Activated B cell treated with CpG ODN at 0.5 μM for 24 hours (primary cell): ENCODE results near the gene GFOD2. TPM values are rescaled to one million over a fixed set of nuclear protein-coding genes. Genes with fewer than 3 reads are reported as not detected.

Experiments
- ATAC-seq: fragments of 200-7000 bp; cut with Tn5 transposase; one replicate; pipeline ENCODE4 v1.10.0; 2021; ENCODE audit warnings: low read depth, mild to moderate bottlenecking, moderate library complexity
- CTCF ChIA-PET: fragments of 350-600 bp; sonication (Branson Sonifier 250); formaldehyde crosslinking; loops from one replicate; lab custom pipeline; 2021; ENCODE audit warnings: antibody characterized with exemption; lab: Charles Lee
- POLR2A ChIA-PET: fragments of 350-600 bp; sonication (Branson Sonifier 250); formaldehyde crosslinking; loops from one replicate; lab custom pipeline; 2021; ENCODE audit warnings: antibody characterized with exemption; lab: Charles Lee
- DNase-seq: peaks from one replicate; pipeline ENCODE4 v3.0.0; 2022
- H3K27ac Mint-ChIP-seq: one replicate; pipeline ENCODE4 v1.8.0; 2020; ENCODE audit warnings: mixed read lengths
- H3K27me3 Mint-ChIP-seq: one replicate; pipeline ENCODE4 v1.8.0; 2021; ENCODE audit warnings: mixed read lengths
- H3K36me3 Mint-ChIP-seq: one replicate; pipeline ENCODE4 v1.8.0; 2021; ENCODE audit warnings: low read depth, mixed read lengths
- H3K4me1 Mint-ChIP-seq: one replicate; pipeline ENCODE4 v1.8.0; 2021; ENCODE audit warnings: mixed read lengths
- H3K4me3 Mint-ChIP-seq: one replicate; pipeline ENCODE4 v1.8.0; 2020; ENCODE audit warnings: mild to moderate bottlenecking, mixed read lengths
- H3K9me3 Mint-ChIP-seq: one replicate; pipeline ENCODE4 v1.8.0; 2020; ENCODE audit warnings: mixed read lengths
- CTCF ChIP-seq: fragments of 200-600 bp; IDR thresholded peaks from one replicate; pipeline ENCODE4 v1.8.0; 2022; ENCODE audit warnings: antibody characterized with exemption, mild to moderate bottlenecking
- intact Hi-C: fragments of 100-400 bp; cut with micrococcal nuclease; formaldehyde crosslinking; loops from one replicate; pipeline ENCODE4 v1.15.1; 2024
- total RNA-seq: library from RNA; stranded (reverse); gene quantifications from 2 replicates; pipeline ENCODE4 v1.2.3, GENCODE V29; 2022

GFOD2 gene
- total RNA-seq, 1 donor from 2014 or later, result 12.6 TPM

- Mint-ChIP-seq H3K27ac (no peak overlapping the region), H3K4me3 (no peak overlapping the region), H3K27me3 (no peaks in the 10 kb centered on the region), H3K9me3 (no peaks in the 10 kb centered on the region), H3K36me3 (peaks cover 17% of the 10 kb centered on the region), H3K4me1 (peaks cover 35% of the 10 kb centered on the region)
- TF ChIP-seq CTCF, result no peak
- no peak for DNase-seq
- intact Hi-C loops, result loop anchor here (5.0 kb wide), 1 partner anchor 234 kb away; the partner anchor contains the start of genes AGRP and ATP6V0D1
- POLR2A ChIA-PET, result no interaction called here
- no peak for ATAC-seq
- CTCF ChIA-PET, result no interaction called here
Measured at GRCh38 chr16:67716097-67716496, 3.0 kb downstream of the GFOD2 start.

- peaks cover 17% of the 10 kb centered on the region for H3K36me3 Mint-ChIP-seq
- H3K4me1 Mint-ChIP-seq, result peaks cover 26% of the 10 kb centered on the region
- no peak overlapping the region for H3K27ac Mint-ChIP-seq
- intact Hi-C loops, result no loop called here
- ATAC-seq, result no peak
- CTCF ChIA-PET, result interaction anchor here (0.9 kb wide), 1 partner anchor 194 kb away, joined by 3 read pairs; no protein-coding TSS in a partner anchor
- POLR2A ChIA-PET, result no interaction called here
- H3K9me3 Mint-ChIP-seq, result no peaks in the 10 kb centered on the region
- no peak for TF ChIP-seq CTCF
- H3K27me3 Mint-ChIP-seq, result no peaks in the 10 kb centered on the region
- H3K4me3 Mint-ChIP-seq, result no peak overlapping the region
- DNase-seq, result no peak
Measured at GRCh38 chr16:67714522-67714921, 4.6 kb downstream of the GFOD2 start.

- no peak for ATAC-seq
- H3K4me3 Mint-ChIP-seq, result no peak overlapping the region
- no peak for TF ChIP-seq CTCF
- POLR2A ChIA-PET, result no interaction called here
- DNase-seq, result no peak
- intact Hi-C loops, result no loop called here
- H3K27me3 Mint-ChIP-seq, result no peaks in the 10 kb centered on the region
- CTCF ChIA-PET, result interaction anchor here (0.9 kb wide), 1 partner anchor 193 kb away, joined by 3 read pairs; no protein-coding TSS in a partner anchor
- H3K9me3 Mint-ChIP-seq, result no peaks in the 10 kb centered on the region
- H3K4me1 Mint-ChIP-seq, result peaks cover 23% of the 10 kb centered on the region
- peaks cover 12% of the 10 kb centered on the region for H3K36me3 Mint-ChIP-seq
- no peak overlapping the region for H3K27ac Mint-ChIP-seq
Measured at GRCh38 chr16:67713647-67714273, 5.4 kb downstream of the GFOD2 start.

GRCh38 chr16:67710607-67711006 lies 8.5 kb downstream of the GFOD2 start:
- no peak for TF ChIP-seq CTCF
- Mint-ChIP-seq H3K9me3 (no peaks in the 10 kb centered on the region), H3K4me3 (no peak overlapping the region), H3K4me1 (peaks cover 3% of the 10 kb centered on the region), H3K27me3 (no peaks in the 10 kb centered on the region), H3K36me3 (peaks cover 5% of the 10 kb centered on the region), H3K27ac (no peak overlapping the region)
- no peak for DNase-seq
- intact Hi-C loops, result no loop called here
- ChIA-PET CTCF (no interaction called here), POLR2A (interaction anchor here (1.4 kb wide), 1 partner anchor 9 kb away, joined by 4 read pairs; the partner anchor contains the start of gene GFOD2)
- no peak for ATAC-seq

- intact Hi-C loops, result no loop called here
- no peak overlapping the region for H3K27ac Mint-ChIP-seq
- no peaks in the 10 kb centered on the region for H3K27me3 Mint-ChIP-seq
- no peak for TF ChIP-seq CTCF
- H3K36me3 Mint-ChIP-seq, result peaks cover 5% of the 10 kb centered on the region
- no peak overlapping the region for H3K4me3 Mint-ChIP-seq
- no peak for ATAC-seq
- CTCF ChIA-PET, result no interaction called here
- POLR2A ChIA-PET, result no interaction called here
- H3K9me3 Mint-ChIP-seq, result no peaks in the 10 kb centered on the region
- DNase-seq, result no peak
- H3K4me1 Mint-ChIP-seq, result peaks cover 3% of the 10 kb centered on the region
Measured at GRCh38 chr16:67709050-67709449, 10.1 kb downstream of the GFOD2 start.
